HepG2 (cell line): ENCODE measurements around the gene TRPM1. TPM values are rescaled to one million over a fixed set of nuclear protein-coding genes. Genes with fewer than 3 reads are reported as not detected.
A peak's percentile ranks its signal among the peaks of the same experiment; 100 is the strongest.

Source experiments
- ATAC-seq: fragments of 200-7000 bp; cut with Tn5 transposase; 3 replicates; pipeline ENCODE4 v1.9.1; 2020; ENCODE audit warnings: mild to moderate bottlenecking, moderate library complexity
- BruUV-seq: library from RNA; stranded (reverse); fragments of 400-500 nt; replicated peaks from 2 replicates; lab custom pipeline; 2021; lab: Mats Ljungman, UMichigan
- CTCF ChIA-PET: fragments of 300-600 bp; formaldehyde crosslinking; extraction: SDS; loops from one replicate; lab custom pipeline; 2021; ENCODE audit warnings: low total read pairs, inconsistent platforms, low intra/inter-chr PET ratio; lab: Yijun Ruan, JAX
- POLR2A ChIA-PET: fragments of 350-600 bp; sonication (Branson Sonifier 250); formaldehyde crosslinking; loops from one replicate; lab custom pipeline; 2020; ENCODE audit warnings: antibody characterized with exemption, inconsistent platforms; lab: Yijun Ruan, JAX
- DNase-seq: peaks from one replicate; pipeline ENCODE4 v3.0.0-alpha.2; 2015; ENCODE audit warnings: low spot score
- FAIRE-seq: peaks from 3 replicates; lab custom pipeline; 2011; peaks lifted over from hg19 to GRCh38; lab: Jason Lieb, UNC
- H2AFZ ChIP-seq: one replicate; pipeline ENCODE4 v1.6.1; 2011; ENCODE audit warnings: low read length, inconsistent platforms
- H3K27ac ChIP-seq: fragments of 300-600 bp; 3 replicates; pipeline ENCODE4 v1.8.0; 2011; ENCODE audit warnings: mixed run types, mild to moderate bottlenecking, mixed read lengths, low read length, inconsistent platforms; ENCODE audit not compliant: insufficient read depth; ENCODE audit errors: extremely low read length
- H3K27me3 ChIP-seq, 2 experiments: fragments of 200-600 bp in 1 of 2; 2 replicates in 1 of 2; 3 replicates in 1 of 2; pipeline versions ENCODE4 v1.6.0 to v1.8.0; 2011; ENCODE audit warnings: low read length in 2 of 2, mild to moderate bottlenecking in 2 of 2, moderate library complexity in 2 of 2, inconsistent platforms in 1 of 2; ENCODE audit not compliant: insufficient read depth in 2 of 2, control insufficient read depth in 1 of 2
- H3K36me3 ChIP-seq, 2 experiments: fragments of 200-600 bp in 1 of 2; replicated peaks in 1 of 2; 2 replicates in 1 of 2; 3 replicates in 1 of 2; pipeline versions ENCODE4 v1.5.1 to v1.8.0; 2011; ENCODE audit warnings: low read length in 2 of 2, inconsistent platforms in 1 of 2; ENCODE audit not compliant: insufficient read depth in 2 of 2, control insufficient read depth in 1 of 2
- H3K4me1 ChIP-seq: 2 replicates; pipeline ENCODE4 v1.5.1; 2012; ENCODE audit warnings: low read length, inconsistent platforms; ENCODE audit not compliant: insufficient read depth
- H3K4me2 ChIP-seq: 2 replicates; pipeline ENCODE4 v1.6.0; 2011; ENCODE audit warnings: low read depth, low read length, inconsistent platforms
- H3K4me3 ChIP-seq, 3 experiments: fragments of 200-600 bp in 1 of 3; sonication (generic), shearing (Covaris generic) in 1 of 3; replicated peaks in 1 of 3; 2 replicates each; pipeline ENCODE4 v1.5.1; 2011 to 2016; ENCODE audit warnings: low read length in 3 of 3, inconsistent platforms in 2 of 3, low read depth in 2 of 3, mild to moderate bottlenecking in 2 of 3, control low read depth in 1 of 3, mixed read lengths in 1 of 3; ENCODE audit not compliant: insufficient read depth in 1 of 3
- H3K79me2 ChIP-seq: one replicate; pipeline ENCODE4 v1.6.1; 2011; ENCODE audit warnings: low read length, inconsistent platforms; ENCODE audit not compliant: insufficient read depth
- H3K9ac ChIP-seq: 2 replicates; pipeline ENCODE4 v1.6.0; 2011; ENCODE audit warnings: mild to moderate bottlenecking, low read depth, low read length, inconsistent platforms; ENCODE audit not compliant: insufficient read depth
- H3K9me3 ChIP-seq: 2 replicates; pipeline ENCODE4 v1.5.1; 2012; ENCODE audit warnings: mild to moderate bottlenecking, low read length
- H4K20me1 ChIP-seq: 2 replicates; pipeline ENCODE4 v1.6.0; 2011; ENCODE audit warnings: inconsistent platforms, mild to moderate bottlenecking, low read length, moderate library complexity; ENCODE audit not compliant: insufficient read depth
- AGO2 ChIP-seq: fragments of 200-400 bp; formaldehyde crosslinking; optimal IDR thresholded peaks from 2 replicates; pipeline ENCODE3; 2017; ENCODE audit warnings: mild to moderate bottlenecking, low read depth, low read length, moderate library complexity
- ARID2 ChIP-seq: sonication (generic); formaldehyde crosslinking; IDR thresholded peaks from 2 replicates; pipeline ENCODE4 v1.8.1; 2022; ENCODE audit warnings: mild to moderate bottlenecking, missing genetic modification reagents, borderline replicate concordance
- CBX1 ChIP-seq: IDR thresholded peaks from one replicate; pipeline ENCODE4 v1.6.1; 2016; ENCODE audit warnings: antibody characterized with exemption, low read depth
- IRF2 ChIP-seq: IDR thresholded peaks from 2 replicates; pipeline ENCODE4 v1.6.1; 2018; ENCODE audit warnings: missing genetic modification reagents, missing compliant biosample characterization
- KLF9 ChIP-seq: IDR thresholded peaks from 2 replicates; pipeline ENCODE4 v1.6.1; 2016; ENCODE audit warnings: low read depth
- NPAS2 ChIP-seq: sonication (generic); formaldehyde crosslinking; IDR thresholded peaks from 2 replicates; pipeline ENCODE4 v1.8.0; 2022; ENCODE audit warnings: mild to moderate bottlenecking, missing genetic modification reagents, borderline replicate concordance
- PHF20 ChIP-seq: sonication (generic); formaldehyde crosslinking; IDR thresholded peaks from 2 replicates; pipeline ENCODE4 v1.5.0; 2020; ENCODE audit warnings: mild to moderate bottlenecking, missing genetic modification reagents
- RBM22 ChIP-seq: fragments of 200-400 bp; formaldehyde crosslinking; optimal IDR thresholded peaks from 2 replicates; pipeline ENCODE3; 2017; ENCODE audit warnings: mild to moderate bottlenecking, low read length, moderate library complexity
- RFX3 ChIP-seq: IDR thresholded peaks from 2 replicates; pipeline ENCODE4 v1.6.1; 2016; ENCODE audit warnings: missing biosample characterization, missing genetic modification reagents
- TBP ChIP-seq: sonication (generic); formaldehyde crosslinking; IDR thresholded peaks from 2 replicates; pipeline ENCODE4 v1.5.0; 2020; ENCODE audit warnings: missing genetic modification reagents
- TOPORS ChIP-seq: sonication (generic); formaldehyde crosslinking; IDR thresholded peaks from 2 replicates; pipeline ENCODE4 v1.8.0; 2023; ENCODE audit warnings: mild to moderate bottlenecking, missing genetic modification reagents
- WGBS: methylation state at CpG from one replicate; pipeline ENCODE4 v1.1.6; 2017; ENCODE audit warnings: low lambda C conversion rate; 5-methylcytosine and 5-hydroxymethylcytosine counted together
- in situ Hi-C: cut with HindIII; loops from 2 replicates; pipeline ENCODE4 v1.10.0; 2017; ENCODE audit warnings: low pct_unique_long_range_greater_than_20kb; ENCODE audit not compliant: extremely low pct_ligation_motif_present
- intact Hi-C: fragments of 100-400 bp; cut with micrococcal nuclease; formaldehyde crosslinking; loops from one replicate; pipeline ENCODE4 v1.10.0; 2022; ENCODE audit not compliant: unreplicated experiment
- polyA plus RNA-seq, 8 experiments: library from polyadenylated mRNA; depleted of rRNA in 3 of 8; stranded (reverse) in 7 of 8; unstranded in 1 of 8; fragments of >200 nt; fragmentation: Illumina TruSeq in 4 of 8; extraction: Trizol in 4 of 8; gene quantifications; 2 replicates each; pipeline versions ENCODE4 v1.2.1 to v1.2.3, GENCODE V29; 2011 to 2016; ENCODE audit warnings: low read depth in 4 of 8, missing spikeins in 1 of 8, mixed read lengths in 1 of 8; ENCODE audit not compliant: insufficient read depth in 1 of 8
- total RNA-seq, 5 experiments: library from RNA; depleted of rRNA; stranded (reverse); fragments of >200 nt; fragmentation: Illumina TruSeq; extraction: Trizol; gene quantifications; 2 replicates each; pipeline ENCODE4 v1.2.3, GENCODE V29; 2016; ENCODE audit warnings: low read depth in 1 of 5
- TF ChIP-seq, protein P1 (sequence below): sonication (generic); formaldehyde crosslinking; conservative IDR thresholded peaks from 2 replicates; pipeline ENCODE4 v1.8.0; 2022; ENCODE audit warnings: missing genetic modification reagents

Gene TRPM1
- total and polyA plus RNA-seq, 2 of the 13 experiments (the other 11 are each of a cell fraction or from before 2014, with no cell fraction given) = not detected

DNA sequence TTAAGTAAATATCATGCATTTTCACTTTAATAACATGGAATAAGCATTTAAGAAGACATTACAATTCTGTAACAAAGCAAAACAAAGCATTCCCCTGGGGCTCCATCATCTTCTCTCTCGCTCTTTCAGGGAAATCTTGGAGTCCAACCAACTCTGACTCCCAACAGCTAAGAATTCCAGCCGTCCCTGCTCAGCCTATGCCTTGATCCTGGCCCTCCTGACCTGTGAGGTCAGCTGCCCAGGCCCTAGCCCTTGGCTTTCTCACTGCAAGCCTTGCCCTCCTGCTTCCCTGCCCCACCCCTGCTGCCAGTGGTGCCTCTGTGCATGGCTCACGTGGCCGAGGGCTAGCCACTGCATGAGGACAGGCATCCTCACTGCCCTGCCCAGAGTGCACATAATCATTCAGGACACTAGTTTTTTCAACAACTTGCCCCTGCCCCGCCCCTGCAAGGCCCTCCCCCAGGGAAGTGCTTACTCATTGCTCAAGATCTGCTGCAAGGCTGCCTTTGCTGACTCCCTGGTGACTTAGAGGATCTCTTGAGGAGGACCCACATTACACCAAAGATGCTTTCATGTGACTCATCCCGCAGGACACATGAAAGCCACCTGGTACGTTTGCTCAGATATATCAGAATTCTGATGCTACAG is 147.7 kb downstream of the TRPM1 start:
- FAIRE-seq (no peak), ATAC-seq (no peak), DNase-seq (no peak)
- no TSS peak for BruUV-seq
- ChIA-PET CTCF (no interaction called here), POLR2A (no interaction called here)
- H3K9me3 ChIP-seq = no peaks in the 10 kb centered on the region
- H4K20me1 ChIP-seq = no peaks in the 10 kb centered on the region
- H3K4me3 ChIP-seq = no peak overlapping the region
- WGBS = 94% methylated on average over 7 of the region's 7 CpGs
- no peak overlapping the region for H3K9ac ChIP-seq
- no peaks in the 10 kb centered on the region for H3K27me3 ChIP-seq
- H3K36me3 ChIP-seq = peaks cover 30 to 86% of the 10 kb centered on the region in 2 experiments
- intact Hi-C loops = no loop called here
- H3K4me2 ChIP-seq = no peak overlapping the region
- no peaks in the 10 kb centered on the region for H3K4me1 ChIP-seq
- H2AFZ ChIP-seq = no peak overlapping the region
- in situ Hi-C loops = no loop called here
- TF ChIP-seq IRF2 (CRISPR knock-in tag) = no peak
- peak; percentile 22 for TF ChIP-seq AGO2
- TF ChIP-seq TOPORS (CRISPR knock-in tag) = no peak
- TF ChIP-seq RBM22 = peak; percentile 40
- no peak for TF ChIP-seq KLF9 (CRISPR knock-in tag)
- no peak for TF ChIP-seq PHF20 (CRISPR knock-in tag)
- TF ChIP-seq, protein P1, sequence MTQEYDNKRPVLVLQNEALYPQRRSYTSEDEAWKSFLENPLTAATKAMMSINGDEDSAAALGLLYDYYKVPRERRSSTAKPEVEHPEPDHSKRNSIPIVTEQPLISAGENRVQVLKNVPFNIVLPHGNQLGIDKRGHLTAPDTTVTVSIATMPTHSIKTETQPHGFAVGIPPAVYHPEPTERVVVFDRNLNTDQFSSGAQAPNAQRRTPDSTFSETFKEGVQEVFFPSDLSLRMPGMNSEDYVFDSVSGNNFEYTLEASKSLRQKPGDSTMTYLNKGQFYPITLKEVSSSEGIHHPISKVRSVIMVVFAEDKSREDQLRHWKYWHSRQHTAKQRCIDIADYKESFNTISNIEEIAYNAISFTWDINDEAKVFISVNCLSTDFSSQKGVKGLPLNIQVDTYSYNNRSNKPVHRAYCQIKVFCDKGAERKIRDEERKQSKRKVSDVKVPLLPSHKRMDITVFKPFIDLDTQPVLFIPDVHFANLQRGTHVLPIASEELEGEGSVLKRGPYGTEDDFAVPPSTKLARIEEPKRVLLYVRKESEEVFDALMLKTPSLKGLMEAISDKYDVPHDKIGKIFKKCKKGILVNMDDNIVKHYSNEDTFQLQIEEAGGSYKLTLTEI (CRISPR knock-in tag) = no peak
- H3K27ac ChIP-seq = no peak overlapping the region
- no peaks in the 10 kb centered on the region for H3K79me2 ChIP-seq

DNA sequence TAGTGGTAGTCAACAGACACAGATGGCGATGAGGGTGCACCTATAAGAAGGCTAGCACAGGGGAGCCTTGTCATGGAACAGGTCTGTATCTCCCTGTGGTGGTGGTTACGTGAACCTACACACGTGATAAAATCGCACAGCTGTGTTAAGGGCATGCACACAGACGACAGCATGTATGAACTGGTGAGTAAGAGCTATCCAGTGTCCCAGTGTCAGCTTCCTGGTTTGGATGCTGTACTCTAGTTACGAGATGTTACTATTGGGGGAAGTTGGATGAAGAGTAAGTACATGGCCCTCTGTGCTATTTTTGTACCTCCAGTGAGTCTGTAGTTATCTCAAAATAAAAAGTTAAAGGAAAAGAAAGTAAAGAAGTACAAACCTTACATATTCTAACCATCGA is 148.3 kb downstream of the TRPM1 start:
- H3K9ac ChIP-seq = no peak overlapping the region
- H3K4me1 ChIP-seq = no peaks in the 10 kb centered on the region
- DNase-seq = no peak
- no peak for ATAC-seq
- FAIRE-seq = no peak
- in situ Hi-C loops (no loop called here), intact Hi-C loops (no loop called here)
- no peaks in the 10 kb centered on the region for H3K9me3 ChIP-seq
- H3K4me3 ChIP-seq = no peak overlapping the region
- ChIA-PET CTCF (no interaction called here), POLR2A (no interaction called here)
- H3K27ac ChIP-seq = no peak overlapping the region
- H2AFZ ChIP-seq = no peak overlapping the region
- H3K4me2 ChIP-seq = no peak overlapping the region
- H3K79me2 ChIP-seq = no peaks in the 10 kb centered on the region
- WGBS = 98% methylated on average over 7 of the region's 7 CpGs
- H3K36me3 ChIP-seq = peaks cover 26 to 87% of the 10 kb centered on the region in 2 experiments
- no TSS peak for BruUV-seq
- TF ChIP-seq TBP (CRISPR knock-in tag) (no peak), RFX3 (no peak), CBX1 (no peak), NPAS2 (CRISPR knock-in tag) (no peak), ARID2 (no peak)
- H3K27me3 ChIP-seq = no peaks in the 10 kb centered on the region
- H4K20me1 ChIP-seq = no peaks in the 10 kb centered on the region
